NCI-H2196 treated with DMSO at 0.1 percent for 48 hours (cell line): ENCODE results near the gene BOLL.
A peak's percentile ranks its signal among the peaks of the same experiment; 100 is the strongest.
"Not testable (repeated sequence)": the region's sequence is repeated elsewhere in the genome, so short reads cannot be mapped to it uniquely, and the experiment has no call there.

Experiments used
- DNase-seq: peaks from one replicate; lab custom pipeline; 2025; ENCODE audit not compliant: unreplicated experiment; lab: John Stamatoyannopoulos, UW

BOLL gene

GRCh38 chr2:197784956-197785941 lies at the start of gene BOLL:
BOLL (minus strand) TSS chr2:197785319; CDS start chr2:197781850, 3,469 bp downstream.
- DNase-seq: no peak

GRCh38 chr2:197834771-197835170 lies 49.7 kb upstream of the BOLL start:
- DNase-seq: not testable (repeated sequence)

GRCh38 chr2:197828464-197829135 lies 43.5 kb upstream of the BOLL start:
- DNase-seq: no peak

GRCh38 chr2:197827618-197828017 lies 42.5 kb upstream of the BOLL start:
- DNase-seq: no peak

GRCh38 chr2:197822333-197822732 lies 37.2 kb upstream of the BOLL start:
- no peak for DNase-seq

GRCh38 chr2:197821550-197822289 lies 36.6 kb upstream of the BOLL start:
- no peak for DNase-seq

GRCh38 chr2:197814526-197814925 lies 29.4 kb upstream of the BOLL start:
- no peak for DNase-seq

- DNase-seq: no peak
Observed at GRCh38 chr2:197813093-197813787, 28.1 kb upstream of the BOLL start.

GRCh38 chr2:197810491-197810890 lies 25.4 kb upstream of the BOLL start:
- no peak for DNase-seq

GRCh38 chr2:197810016-197810415 lies 24.9 kb upstream of the BOLL start:
- no peak for DNase-seq

GRCh38 chr2:197809064-197809463 lies 23.9 kb upstream of the BOLL start:
- no peak for DNase-seq

GRCh38 chr2:197805715-197806633 lies 20.9 kb upstream of the BOLL start:
- DNase-seq: no peak

GRCh38 chr2:197804758-197805714 lies 19.9 kb upstream of the BOLL start:
- DNase-seq: no peak

GRCh38 chr2:197804049-197804757 lies 19.1 kb upstream of the BOLL start, which contains the start of gene PLCL1:
PLCL1 (plus strand) TSS chr2:197804593.
- DNase-seq: peak; percentile 43

GRCh38 chr2:197803033-197803444 lies 17.9 kb upstream of the BOLL start:
- no peak for DNase-seq

- DNase-seq: no peak
Observed at GRCh38 chr2:197801033-197801432, 15.9 kb upstream of the BOLL start.

- DNase-seq: no peak
Observed at GRCh38 chr2:197800091-197800490, 15.0 kb upstream of the BOLL start.

GRCh38 chr2:197799068-197799467 lies 13.9 kb upstream of the BOLL start:
- DNase-seq: no peak
